Activated CD4-positive, alpha-beta T cell treated with anti-CD3 and anti-CD28 coated beads, Interleukin-2, amount 50 U/mL, for 16 hours (primary cell): Measurements from ENCODE around the gene UNC5B.

ENCODE experiments used
- DNase-seq: peaks from one replicate; pipeline ENCODE4 v3.0.0-alpha.2; 2020

UNC5B gene

DNA sequence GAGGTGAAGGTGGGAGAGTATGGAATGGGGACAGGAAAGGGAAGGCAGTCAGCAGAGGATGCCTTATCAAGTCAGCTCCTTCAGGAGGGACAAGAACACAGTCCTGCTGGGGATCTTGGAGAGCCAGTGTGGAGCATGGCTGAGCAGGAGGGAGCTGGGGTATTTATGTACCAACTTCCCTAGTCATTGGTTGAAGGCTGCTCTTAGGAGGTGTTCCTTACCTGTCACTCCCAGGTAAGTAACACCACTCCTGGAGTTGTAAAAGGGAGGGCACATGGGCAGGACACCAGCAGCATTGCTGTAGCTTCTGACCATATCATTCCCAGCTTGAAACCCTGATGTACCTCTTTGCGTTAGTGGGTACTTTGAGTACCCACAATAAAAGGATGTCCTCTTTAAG lies 136.5 kb downstream of the UNC5B start:
- DNase-seq: no peak

DNA sequence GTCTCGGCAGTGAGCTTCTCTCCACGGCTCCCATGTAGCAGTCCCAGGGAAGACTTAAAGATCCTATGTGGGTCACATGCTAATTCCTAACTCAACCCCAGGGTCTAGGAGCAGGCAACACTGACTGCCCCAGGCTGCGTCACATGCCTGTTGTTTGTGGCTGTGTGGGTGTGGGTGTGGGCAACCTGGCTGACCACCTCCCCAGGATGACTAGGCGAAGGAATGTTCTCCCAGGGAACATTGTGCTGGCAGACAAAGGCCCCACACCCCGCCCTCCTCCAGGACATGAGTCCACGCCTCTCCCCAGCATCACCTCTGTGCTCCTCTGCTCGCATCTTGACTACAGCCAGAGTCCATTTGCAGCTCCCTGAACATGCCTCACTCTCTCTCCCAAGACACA lies 137.0 kb downstream of the UNC5B start:
- no peak for DNase-seq

DNA sequence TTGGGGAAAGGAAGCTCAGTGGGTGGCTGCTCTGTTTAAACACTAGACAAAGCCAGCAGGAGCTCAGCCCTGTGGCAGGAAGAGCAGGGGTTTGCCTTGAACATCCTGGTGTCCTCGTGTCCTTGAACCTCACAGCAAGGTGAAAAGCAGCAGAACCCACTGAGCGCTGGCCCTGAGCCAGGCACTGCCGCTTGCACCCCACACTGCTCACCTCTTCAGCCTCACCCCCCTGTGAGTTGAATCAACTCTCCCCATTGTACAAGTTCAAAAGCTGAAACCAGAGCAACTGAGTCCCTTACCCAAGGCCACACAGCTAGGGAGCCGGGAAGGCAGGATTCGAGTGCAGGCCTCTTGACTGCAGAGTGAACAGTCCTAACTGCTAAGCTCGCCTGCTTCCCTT lies 138.7 kb downstream of the UNC5B start:
- DNase-seq: no peak

DNA sequence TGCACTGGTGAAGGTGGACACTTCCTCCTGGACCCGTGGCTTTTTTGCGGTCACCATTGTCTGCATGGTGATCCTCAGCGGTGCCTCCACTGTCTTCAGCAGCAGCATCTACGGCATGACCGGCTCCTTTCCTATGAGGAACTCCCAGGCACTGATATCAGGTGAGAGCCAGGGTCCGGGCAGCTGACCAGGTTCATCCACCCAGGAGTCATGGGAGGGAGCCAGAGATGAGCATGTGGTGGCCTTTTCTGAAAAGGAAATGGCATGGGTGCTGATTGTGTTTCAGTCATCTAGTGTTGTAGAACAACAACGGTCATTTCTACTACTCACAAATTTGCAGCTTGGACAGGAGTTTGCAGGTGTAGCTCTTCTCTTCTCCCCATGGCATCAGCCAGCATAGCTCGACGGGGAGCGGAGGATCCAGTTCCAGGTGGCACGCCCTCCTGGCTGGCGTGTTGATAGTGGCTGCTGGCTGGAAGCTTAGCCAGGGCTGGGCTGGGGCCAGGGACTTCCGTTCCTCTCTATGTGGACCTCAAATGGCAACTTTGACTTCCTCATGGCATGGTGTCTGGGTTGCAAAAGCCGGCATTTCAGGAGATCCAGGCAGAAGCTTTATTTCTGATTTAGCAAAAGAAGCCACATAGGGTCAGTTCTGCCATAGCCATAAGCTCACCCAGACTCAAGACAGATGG lies 139.4 kb downstream of the UNC5B start:
- no peak for DNase-seq
